Measurements from ENCODE around the gene FOLR1. TPM values are rescaled to one million over a fixed set of nuclear protein-coding genes. Genes with fewer than 3 reads are reported as not detected.

The FOLR1 gene
- total RNA-seq, 1 donor from 2014 or later = 1.2 TPM

DNA sequence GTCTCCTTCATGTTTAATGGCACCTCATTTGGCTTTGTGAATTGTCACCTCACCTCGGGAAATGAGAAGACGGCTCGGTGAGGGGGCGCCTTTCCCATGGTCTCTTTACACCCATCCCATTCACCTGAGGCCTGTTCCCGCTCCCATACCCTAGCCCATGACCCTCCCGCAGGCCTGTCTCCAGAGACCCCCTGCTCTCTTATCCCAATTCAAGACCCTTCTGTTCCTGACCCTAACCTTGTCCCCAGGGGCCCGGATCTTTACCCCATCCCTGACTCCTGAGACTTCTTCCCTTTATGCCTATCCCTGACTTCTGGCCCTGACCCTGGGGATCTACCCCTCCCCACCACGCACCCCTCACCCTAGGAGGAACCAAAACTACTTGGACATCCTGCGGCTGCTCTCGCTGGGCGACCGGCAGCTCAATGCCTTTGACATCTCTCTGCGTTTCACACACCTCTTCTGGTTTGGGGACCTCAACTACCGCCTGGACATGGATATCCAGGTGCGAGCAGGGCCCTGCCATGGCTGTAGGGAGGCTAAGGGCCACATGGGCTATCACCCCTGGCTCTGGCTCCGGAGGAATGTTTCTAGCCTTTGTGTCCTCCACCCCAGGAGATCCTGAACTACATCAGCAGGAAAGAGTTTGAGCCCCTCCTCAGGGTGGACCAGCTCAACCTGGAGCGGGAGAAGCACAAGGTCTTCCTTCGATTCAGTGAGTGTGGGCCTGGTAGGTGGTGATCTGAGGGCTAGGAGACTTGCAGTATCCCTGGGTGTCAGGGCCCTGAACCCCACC, 40.5 kb downstream of the FOLR1 start:
- ATAC-seq (no peak), DNase-seq (ENCODE audit: low spot score) (no peak)
- intact Hi-C loops (cut with DNase I) = no loop called here

DNA sequence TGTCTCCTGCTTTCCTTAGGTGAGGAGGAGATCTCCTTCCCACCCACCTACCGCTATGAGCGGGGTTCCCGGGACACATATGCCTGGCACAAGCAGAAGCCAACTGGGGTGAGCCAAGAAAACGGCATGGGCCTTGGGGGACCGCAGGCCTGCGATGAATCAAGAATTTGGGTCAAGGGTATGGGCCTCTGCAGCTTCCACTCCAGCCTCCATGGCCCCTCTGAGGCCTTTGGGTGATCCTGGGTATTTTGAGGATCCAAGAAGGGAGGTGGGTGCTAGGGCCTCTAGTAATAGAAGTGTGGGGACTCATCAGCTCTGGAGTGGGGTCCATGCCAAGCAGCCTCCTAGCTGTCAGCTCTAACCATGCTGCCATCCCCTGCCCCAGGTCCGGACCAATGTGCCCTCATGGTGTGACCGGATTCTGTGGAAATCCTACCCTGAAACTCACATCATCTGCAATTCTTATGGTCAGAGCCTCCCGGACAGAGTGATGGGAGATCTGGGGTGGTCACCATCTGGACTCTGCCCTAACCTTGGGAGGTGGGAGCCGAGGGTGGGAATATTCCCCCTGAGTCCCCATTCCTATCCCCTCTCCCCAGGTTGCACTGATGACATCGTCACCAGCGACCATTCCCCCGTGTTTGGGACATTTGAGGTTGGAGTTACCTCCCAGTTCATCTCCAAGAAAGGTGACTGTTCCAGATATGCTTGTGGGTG, 41.3 kb downstream of the FOLR1 start:
- no peak for DNase-seq (ENCODE audit: low spot score)
- intact Hi-C loops (cut with DNase I) = no loop called here
- no peak for ATAC-seq

DNA sequence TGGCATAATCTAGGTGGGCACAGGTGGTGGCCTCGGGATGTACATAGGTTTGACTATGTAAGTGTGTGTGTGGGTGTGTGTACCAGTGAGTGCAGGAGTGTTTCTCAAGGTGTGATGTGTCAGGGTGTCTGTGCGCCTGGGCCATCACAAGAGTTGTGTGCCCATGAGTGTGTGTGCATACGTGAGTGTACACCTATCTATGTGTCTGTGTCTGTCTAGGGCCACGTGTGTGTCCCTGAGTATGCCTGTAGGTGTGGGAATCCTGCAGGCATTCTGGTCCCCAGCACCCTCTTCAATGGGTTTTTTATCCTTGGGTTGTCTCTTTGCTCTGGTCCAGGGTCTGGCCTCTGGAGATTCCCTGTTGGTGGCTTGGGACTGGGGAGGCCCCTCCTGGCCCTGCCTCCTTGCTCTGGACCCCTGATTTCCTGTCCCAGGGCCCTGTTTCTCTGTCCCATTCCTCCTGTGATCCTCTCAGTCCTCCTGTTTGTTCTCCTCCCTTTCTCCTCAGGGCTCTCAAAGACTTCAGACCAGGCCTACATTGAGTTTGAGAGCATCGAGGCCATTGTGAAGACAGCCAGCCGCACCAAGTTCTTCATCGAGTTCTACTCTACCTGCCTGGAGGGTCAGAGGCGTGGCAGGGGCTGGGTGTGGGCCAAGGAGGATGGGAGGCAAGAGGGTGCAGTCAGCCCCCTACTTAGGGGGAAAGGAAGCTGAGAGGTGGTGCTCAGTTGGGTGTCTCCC, 42.0 kb downstream of the FOLR1 start:
- ATAC-seq (no peak), DNase-seq (ENCODE audit: low spot score) (no peak)
- intact Hi-C loops (cut with DNase I) = no loop called here

DNA sequence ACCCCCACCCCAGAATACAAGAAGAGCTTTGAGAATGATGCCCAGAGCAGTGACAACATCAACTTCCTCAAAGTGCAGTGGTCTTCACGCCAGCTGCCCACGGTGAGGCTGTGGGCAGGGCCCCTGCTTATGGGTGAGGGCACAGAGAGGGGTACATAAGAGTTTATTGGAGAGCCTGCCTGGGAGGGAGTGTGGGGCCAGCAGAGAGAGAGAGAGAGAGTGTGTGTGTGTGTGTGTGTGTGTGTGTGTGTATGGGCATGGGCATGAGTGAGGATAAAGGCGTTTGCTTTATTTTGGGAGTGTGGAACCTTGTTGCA, 42.5 kb downstream of the FOLR1 start:
- ATAC-seq (no peak), DNase-seq (ENCODE audit: low spot score) (no peak)
- intact Hi-C loops (cut with DNase I) = no loop called here

DNA sequence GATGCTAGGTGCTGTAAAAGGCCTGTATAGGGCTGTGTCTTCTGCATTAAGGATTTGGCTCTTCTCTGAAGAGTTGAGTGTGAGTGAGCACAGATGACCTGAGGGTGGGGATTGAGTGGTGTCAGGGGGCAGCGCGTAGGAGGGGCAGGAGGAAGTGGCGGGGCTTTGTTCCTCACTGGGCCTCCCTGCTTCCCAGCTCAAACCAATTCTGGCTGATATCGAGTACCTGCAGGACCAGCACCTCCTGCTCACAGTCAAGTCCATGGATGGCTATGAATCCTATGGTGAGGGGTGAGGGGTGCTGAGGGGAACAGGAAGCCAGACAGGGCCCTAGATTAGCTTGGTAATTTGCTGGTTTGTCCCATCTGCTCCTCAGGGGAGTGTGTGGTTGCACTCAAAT, 43.0 kb downstream of the FOLR1 start:
- no peak for ATAC-seq
- DNase-seq (ENCODE audit: low spot score) = no peak
- intact Hi-C loops (cut with DNase I) = no loop called here

DNA sequence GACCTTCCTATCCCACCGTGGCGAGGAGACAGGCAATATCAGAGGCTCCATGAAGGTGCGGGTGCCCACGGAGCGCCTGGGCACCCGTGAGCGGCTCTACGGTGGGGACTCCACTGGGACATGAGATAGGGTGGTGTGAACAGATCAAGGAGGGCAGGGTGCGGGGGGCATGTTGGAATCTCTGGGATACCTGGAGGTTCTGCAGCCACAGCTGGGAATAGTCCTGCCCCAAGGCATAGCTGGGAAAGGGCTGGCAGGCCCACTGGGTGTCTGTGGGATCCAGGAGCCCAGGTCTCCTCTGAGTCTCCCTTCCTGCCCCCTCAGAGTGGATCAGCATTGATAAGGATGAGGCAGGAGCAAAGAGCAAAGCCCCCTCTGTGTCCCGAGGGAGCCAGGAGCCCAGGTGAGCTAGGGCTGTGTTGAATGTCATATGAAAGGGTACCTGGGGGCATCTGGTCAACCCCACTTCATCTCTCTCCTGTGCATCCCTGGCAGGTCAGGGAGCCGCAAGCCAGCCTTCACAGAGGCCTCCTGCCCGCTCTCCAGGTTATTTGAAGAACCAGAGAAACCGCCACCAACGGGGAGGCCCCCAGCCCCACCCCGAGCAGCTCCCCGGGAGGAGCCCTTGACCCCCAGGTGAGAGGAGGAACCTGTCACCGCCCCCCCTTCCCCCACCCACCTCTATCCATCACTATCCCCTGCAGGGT, 43.6 kb downstream of the FOLR1 start:
- intact Hi-C loops (cut with DNase I) = no loop called here
- DNase-seq (ENCODE audit: low spot score) (no peak), ATAC-seq (no peak)

DNA sequence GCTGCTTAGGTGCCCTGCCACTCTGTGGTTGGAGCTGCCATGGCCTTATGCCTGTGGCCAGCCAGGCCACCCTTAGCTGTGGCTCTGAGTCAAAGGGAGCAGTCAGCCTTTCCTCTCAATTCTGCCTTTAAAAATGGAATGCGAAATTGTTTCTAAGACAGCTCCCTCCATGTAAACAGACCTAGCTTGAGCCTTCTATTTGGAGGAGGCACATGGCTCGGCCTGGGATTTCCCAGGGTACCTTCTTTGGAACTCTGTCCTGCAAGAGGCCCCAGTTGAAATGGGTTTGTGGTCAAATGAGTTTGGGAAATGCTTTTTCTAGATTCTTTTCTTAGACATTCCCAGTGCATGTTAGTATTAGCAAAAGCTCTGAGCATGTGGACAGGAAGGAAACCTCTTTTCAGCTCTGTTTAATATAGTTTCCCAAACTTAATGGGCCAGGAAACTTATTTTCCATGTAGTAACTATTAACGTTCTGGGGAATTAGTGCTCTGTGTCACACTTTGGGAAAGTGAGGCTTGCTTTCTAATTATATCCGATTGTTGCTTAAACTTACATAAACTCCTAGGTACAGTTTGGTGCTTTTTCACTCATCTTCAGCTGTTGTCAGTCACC, 44.2 kb downstream of the FOLR1 start:
- ATAC-seq (no peak), DNase-seq (ENCODE audit: low spot score) (no peak)
- intact Hi-C loops (cut with DNase I) = no loop called here

DNA sequence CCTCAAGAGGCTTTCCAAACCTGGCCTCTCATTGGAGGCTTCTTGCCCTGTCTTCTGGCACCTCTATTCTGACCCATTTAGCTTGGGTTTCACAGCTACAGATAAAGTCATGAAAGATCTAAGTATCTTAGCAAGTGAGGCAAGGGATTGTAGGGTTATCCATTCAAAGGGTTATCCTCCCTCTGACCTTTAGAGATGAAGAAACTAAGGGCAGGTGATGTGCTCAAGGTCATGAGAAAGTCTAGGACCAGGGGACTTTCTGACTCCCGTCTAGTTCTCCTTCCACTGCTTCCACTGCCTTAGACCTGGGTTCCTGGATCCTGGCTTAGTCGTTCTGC, 44.8 kb downstream of the FOLR1 start:
- intact Hi-C loops (cut with DNase I) = no loop called here
- ATAC-seq (no peak), DNase-seq (ENCODE audit: low spot score) (no peak)

DNA sequence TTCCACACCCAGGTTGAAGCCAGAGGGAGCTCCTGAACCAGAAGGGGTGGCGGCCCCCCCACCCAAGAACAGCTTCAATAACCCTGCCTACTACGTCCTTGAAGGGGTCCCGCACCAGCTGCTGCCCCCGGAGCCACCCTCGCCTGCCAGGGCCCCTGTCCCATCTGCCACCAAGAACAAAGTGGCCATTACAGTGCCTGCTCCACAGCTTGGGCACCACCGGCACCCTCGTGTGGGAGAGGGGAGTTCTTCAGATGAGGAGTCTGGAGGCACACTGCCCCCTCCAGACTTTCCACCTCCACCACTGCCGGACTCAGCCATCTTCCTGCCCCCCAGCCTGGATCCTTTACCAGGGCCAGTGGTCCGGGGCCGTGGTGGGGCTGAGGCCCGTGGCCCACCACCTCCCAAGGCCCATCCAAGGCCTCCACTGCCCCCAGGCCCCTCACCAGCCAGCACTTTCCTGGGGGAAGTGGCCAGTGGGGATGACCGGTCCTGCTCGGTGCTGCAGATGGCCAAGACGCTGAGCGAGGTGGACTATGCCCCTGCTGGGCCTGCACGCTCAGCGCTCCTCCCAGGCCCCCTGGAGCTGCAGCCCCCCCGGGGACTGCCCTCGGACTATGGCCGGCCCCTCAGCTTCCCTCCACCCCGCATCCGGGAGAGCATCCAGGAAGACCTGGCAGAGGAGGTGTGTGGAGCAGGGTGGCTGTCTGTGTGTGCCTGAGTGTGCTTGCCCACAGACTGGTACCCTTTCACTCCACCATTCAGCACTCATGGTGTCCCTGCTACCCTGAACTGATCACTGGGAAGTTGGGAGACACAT, 45.4 kb downstream of the FOLR1 start:
- intact Hi-C loops (cut with DNase I) = no loop called here
- ATAC-seq (peak; percentile 3), DNase-seq (ENCODE audit: low spot score) (no peak)

DNA sequence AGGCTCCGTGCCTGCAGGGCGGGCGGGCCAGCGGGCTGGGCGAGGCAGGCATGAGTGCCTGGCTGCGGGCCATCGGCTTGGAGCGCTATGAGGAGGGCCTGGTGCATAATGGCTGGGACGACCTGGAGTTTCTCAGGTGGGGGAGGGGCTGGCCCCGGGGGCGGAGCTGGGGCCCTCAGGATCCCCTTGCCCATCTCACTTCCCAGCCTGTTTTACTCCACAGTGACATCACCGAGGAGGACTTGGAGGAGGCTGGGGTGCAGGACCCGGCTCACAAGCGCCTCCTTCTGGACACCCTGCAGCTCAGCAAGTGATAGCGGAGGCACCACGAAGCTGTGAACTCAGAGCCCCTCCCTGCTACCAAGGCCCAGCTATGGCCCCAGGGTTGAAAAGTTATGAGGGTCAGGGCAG, 46.1 kb downstream of the FOLR1 start:
- DNase-seq (ENCODE audit: low spot score) (no peak), ATAC-seq (peak; percentile 51)
- intact Hi-C loops (cut with DNase I) = no loop called here

DNA sequence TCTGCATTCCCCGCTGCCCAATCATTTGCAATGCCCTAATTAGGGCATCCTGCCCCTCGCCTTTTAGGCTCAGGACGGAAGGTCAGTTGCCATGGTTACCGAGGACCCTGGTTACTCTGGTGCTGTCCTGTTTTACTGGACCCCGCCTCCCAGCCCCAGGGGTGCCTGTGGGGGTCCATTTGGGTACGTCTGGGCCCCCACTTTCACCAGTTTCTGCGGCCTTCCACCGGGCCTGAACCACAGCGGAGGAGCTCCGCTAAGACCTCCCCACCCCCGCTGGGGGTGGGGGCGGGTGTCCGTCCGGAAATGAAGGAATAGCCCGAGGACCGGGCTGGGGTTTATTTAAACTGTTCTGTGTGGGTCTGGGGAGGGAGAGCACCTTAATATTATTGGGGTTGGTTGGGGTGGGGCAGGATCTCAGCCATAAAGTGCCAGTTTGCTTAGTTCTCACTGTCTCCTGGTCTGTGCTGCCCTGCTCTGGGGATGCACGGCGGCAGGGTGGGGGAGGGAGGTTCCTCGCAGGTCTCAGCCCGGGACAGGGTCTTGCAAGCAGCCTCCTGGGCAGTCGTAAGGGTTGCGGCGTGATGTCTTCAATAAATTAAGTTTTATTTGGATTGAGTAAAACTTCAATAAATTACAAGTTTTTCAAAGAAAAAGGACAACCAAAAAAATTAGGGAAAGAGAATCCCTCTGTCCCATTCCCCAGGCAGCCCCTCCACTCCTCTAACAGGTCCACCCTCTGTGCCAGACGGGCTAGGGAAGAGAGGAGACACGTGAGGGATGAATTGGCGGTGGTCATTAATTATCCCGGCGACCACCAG, 46.8 kb downstream of the FOLR1 start:
- ATAC-seq (no peak), DNase-seq (ENCODE audit: low spot score) (no peak)
- intact Hi-C loops (cut with DNase I) = no loop called here

DNA sequence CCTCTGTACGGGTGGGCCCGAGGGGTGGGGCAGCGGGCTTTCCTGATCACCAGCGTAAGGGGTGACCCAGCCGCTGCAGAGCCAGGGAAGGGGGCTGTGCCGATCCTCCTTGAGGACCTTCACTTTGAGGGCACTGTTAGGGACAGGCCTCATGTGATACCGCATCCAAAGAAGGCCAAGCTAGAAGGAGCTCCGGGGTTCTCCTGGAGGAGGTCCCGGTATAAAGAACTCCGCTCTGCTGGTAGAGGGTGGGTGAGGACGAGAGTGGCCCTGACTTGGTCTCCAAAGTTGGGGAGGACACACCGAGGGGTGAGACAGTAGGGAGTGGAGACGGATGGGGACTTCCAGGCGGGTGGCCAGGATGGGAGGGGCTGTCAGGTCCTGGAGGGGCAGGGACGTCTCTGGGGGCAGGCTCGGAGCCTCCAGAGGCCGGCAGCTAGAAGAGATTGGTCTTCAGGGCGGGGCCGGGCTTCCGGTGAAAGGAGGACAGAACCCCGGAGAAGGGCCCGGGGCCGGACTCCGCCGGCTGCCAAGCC, 47.4 kb downstream of the FOLR1 start:
- intact Hi-C loops (cut with DNase I) = no loop called here
- peak; percentile 6 for ATAC-seq
- no peak for DNase-seq (ENCODE audit: low spot score)

DNA sequence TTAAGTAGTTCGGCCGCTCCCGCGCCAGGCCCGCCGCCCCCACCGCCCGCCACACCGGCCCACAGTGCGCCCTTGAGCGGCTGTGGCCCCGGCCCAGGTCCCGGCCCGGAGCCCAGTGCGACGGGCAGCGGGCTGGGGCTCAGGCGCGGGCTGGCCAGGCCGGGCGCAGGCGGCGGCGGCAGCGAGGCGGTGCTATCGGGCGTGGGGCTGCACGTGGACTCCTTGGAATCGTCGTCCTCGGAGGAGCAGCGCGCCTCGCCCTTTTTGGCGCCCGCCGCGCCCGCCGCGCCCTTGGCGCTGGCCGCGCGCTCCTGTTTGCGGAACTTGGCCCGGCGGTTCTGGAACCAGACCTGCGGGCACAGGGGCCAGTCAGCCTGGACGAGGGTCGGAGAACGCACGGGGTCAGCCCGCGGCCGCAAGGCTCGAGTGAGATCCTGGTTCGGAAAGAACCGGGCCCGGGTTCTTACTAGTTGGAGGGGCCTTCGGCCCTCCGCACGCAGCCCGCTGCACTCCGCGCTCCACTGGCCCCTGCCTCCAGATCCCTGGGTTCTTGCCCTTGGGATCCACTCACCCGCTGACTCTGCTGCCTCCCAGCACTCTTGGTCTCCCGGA, 48.0 kb downstream of the FOLR1 start:
- ATAC-seq (peak; percentile 51), DNase-seq (ENCODE audit: low spot score) (peak; percentile 78)
- intact Hi-C loops (cut with DNase I) = no loop called here

DNA sequence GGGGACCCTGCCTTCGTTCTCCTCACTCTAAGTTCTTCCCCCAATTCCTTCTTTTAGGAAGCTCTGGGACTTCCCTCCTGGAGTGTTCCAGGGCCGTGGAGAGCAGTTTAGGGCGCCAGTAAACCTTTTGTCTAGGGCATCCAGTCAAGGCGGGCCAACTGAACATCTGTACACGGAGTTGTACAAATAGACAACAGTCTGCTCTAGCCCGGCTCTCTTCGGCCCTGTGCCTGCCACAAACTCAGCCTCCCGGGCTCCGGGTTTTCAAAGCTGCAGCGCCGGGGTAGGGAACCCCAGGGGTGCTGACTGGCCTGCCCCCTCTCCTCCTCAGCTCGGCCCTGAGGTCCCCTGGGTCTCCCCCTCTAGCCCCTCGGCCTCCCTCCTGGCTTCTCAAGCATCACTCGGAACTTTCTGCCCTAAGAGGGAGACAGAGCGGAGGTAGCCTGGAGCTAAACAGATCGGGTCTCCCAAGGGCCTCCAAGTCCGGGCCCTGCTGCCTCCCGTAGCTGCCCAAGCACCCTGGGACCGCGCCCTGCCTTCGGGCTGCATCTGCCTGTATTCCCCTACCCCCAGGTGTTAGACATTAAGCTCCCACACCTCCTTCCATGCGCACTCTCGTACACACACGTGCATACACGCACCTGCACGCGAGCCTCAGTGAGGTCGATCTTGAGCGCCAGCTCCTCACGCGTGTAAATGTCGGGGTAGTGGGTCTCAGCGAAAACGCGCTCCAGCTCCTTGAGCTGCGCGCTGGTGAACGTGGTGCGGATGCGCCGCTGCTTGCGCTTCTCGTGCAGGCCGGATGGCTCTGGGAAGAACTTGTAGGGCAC, 48.7 kb downstream of the FOLR1 start:
- intact Hi-C loops (cut with DNase I) = no loop called here
- no peak for DNase-seq (ENCODE audit: low spot score)
- ATAC-seq = peak; percentile 35

DNA sequence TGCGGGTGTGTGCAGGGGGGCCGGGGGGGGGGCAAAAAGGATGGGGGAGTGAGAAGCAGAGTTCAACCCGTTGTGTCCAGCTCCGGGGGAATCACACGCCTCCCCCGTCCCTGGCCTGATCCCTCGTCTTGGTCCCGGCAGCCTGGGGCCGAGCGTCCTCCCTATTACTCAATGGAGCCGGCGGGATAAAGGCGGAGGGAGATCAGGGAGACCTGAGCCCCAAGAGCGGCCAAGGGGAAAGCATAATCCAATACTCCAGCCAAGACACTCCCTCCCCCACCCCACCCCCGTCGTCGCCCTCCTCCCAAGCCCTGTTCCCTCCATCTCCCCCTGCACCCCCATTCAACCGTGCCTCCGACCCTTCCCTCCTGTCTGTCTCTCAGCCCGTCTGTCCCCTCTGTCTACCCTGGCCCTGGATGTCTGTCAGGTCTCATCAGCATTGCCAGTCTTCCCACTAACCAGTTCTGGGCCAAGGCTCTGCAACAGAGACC, 49.4 kb downstream of the FOLR1 start:
- intact Hi-C loops (cut with DNase I) = no loop called here
- no peak for DNase-seq (ENCODE audit: low spot score)

DNA sequence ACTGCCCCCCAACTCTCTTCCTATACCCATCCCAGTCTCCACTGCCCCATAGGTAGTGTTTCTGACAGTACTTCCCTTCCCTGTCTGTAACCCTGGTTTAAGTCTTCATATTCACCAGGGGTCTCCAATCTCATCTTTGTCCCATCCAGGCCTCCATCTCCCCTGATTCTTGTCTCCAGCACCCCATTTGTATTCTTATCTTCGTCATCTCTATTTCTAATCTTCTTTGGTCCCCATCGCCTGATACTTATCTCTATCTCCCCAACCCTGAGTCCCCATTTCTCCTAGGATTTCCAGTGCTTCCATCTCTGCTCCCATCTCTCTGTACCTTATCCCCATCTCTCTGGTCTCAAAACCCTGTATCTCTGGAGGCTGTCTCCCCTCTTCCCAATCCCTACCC, 50.2 kb downstream of the FOLR1 start:
- DNase-seq (ENCODE audit: low spot score) (no peak), ATAC-seq (no peak)
- intact Hi-C loops (cut with DNase I) = no loop called here

More for the DNA sequence above, 49.4 kb downstream of the FOLR1 start:
- ATAC-seq = no peak
